Sigmoid colon (tissue), 7 donors: ENCODE results near the gene GLIS1. TPM values are rescaled to one million over a fixed set of nuclear protein-coding genes. Genes with fewer than 3 reads are reported as not detected.

Experiments used
- DNase-seq: peaks from one replicate; pipeline ENCODE4 v3.0.0-alpha.2; 2019
- H3K27ac ChIP-seq, 4 donors: fragments of 200-600 bp; sonication (generic); one replicate each; pipeline ENCODE4 v1.5.1; 2016 to 2019; ENCODE audit warnings: mild to moderate bottlenecking in 1 of 4
- H3K27me3 ChIP-seq, 3 donors: fragments of 200-600 bp; sonication (generic); one replicate each; pipeline ENCODE4 v1.5.1; 2019; ENCODE audit warnings: mild to moderate bottlenecking in 1 of 3
- H3K36me3 ChIP-seq, 4 donors: fragments of 200-600 bp; sonication (generic); one replicate each; pipeline ENCODE4 v1.5.1; 2016 to 2019
- H3K4me1 ChIP-seq, 4 donors: fragments of 200-600 bp; sonication (generic); one replicate each; pipeline ENCODE4 v1.5.1; 2017 to 2019
- H3K4me3 ChIP-seq, 4 donors: fragments of 200-600 bp; sonication (generic); one replicate each; pipeline ENCODE4 v1.5.1; 2017 to 2019; ENCODE audit warnings: mild to moderate bottlenecking in 2 of 4, moderate library complexity in 1 of 4
- H3K9me3 ChIP-seq, 4 donors: fragments of 200-600 bp in 3 of 4; sonication (generic) in 3 of 4; one replicate each; pipeline versions ENCODE4 v1.5.1 to v1.6.1; 2013 to 2019
- EP300 ChIP-seq, 4 donors: sonication (generic); formaldehyde crosslinking; IDR thresholded peaks; one replicate each; pipeline ENCODE4 v1.6.1; 2017; ENCODE audit warnings: antibody characterized with exemption in 4 of 4
- POLR2A ChIP-seq, 2 donors: fragments of 450-650 bp; IDR thresholded peaks; one replicate each; pipeline ENCODE4 v1.6.1; 2016; ENCODE audit warnings: antibody characterized with exemption in 2 of 2, mild to moderate bottlenecking in 2 of 2, moderate library complexity in 2 of 2
- POLR2AphosphoS5 ChIP-seq, 4 donors: sonication (generic); formaldehyde crosslinking; IDR thresholded peaks; one replicate each; pipeline ENCODE4 v1.6.1; 2017; ENCODE audit warnings: antibody characterized with exemption in 4 of 4
- WGBS, 2 donors: extraction: QIAGEN DNeasy Blood & Tissue Kit; methylation state at CpG; one replicate each; pipeline ENCODE4 v1.1.7; 2013; 5-methylcytosine and 5-hydroxymethylcytosine counted together
- intact Hi-C: fragments of 100-400 bp; cut with DNase I; formaldehyde crosslinking; loops from one replicate; pipeline ENCODE4 v1.15.1; 2023
- polyA plus RNA-seq, 3 donors: library from polyadenylated mRNA; stranded (reverse); fragments of 200-250 nt; gene quantifications; one replicate each; pipeline ENCODE4 v1.2.3, GENCODE V29; 2013
- total RNA-seq, 4 donors: library from RNA; depleted of rRNA; stranded (reverse); fragments of >200 nt; gene quantifications; one replicate each; pipeline ENCODE4 v1.1.0, GENCODE V29; 2016
- TF ChIP-seq, protein P1 (sequence below), 4 experiments: fragments of 450-650 bp in 3 of 4; fragments of 200-600 bp in 1 of 4; IDR thresholded peaks; one replicate each; pipeline ENCODE4 v1.5.1; 2016 to 2019; ENCODE audit warnings: antibody characterized with exemption in 4 of 4, mild to moderate bottlenecking in 3 of 4, moderate library complexity in 2 of 4
- donor health status: healthy with polysubstance abuse.
- donor health status: Bipolar disorder and iron deficiency.
- donor health status: healthy.

Gene GLIS1
- total RNA-seq (under 1 TPM in 2 of 4 donors, not detected in 2; 0.16 to 0.83 TPM), polyA plus RNA-seq (under 1 TPM in 1 of 3 donors, not detected in 2; 0.32 TPM)

DNA sequence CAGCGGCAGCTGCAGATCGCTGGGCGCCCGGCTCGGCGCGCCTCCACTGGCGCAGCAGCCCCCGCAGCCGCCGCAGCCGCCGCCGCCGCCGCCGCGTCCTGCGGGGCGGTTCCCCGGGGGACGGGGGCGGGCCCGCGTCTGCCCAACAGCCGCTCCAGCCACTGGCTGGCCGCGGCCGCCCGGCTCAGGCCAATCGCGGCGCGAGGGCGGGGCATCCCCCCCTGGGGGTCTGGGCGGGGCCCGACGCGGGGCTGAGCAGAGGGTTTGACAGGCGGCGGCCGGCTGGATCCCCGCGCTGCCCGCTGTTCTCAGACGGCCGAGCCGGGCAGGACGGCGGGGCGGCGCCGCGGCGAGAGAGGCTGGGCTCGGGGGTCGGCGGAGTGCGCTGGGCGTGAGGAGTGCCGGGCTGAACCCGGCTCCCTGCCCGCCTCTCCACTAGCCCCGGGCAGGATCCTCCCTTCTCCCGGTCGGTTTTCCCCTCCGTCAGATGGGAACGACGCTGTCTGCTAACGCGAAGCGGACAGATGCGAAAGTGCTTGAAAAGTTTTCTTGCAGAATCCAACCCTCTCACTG is at the start of gene GLIS1:
Gene GLIS1 (minus strand): TSS at position 56 of the 573 bp plus-strand sequence. CDS start 1,100 bp downstream, outside the sequence.
- peak; percentile 82 for DNase-seq
- TF ChIP-seq POLR2A (IDR thresholded peaks at IDR 0.05) (no peak), EP300 (IDR thresholded peaks at IDR 0.05) (no peak), POLR2AphosphoS5 (IDR thresholded peaks at IDR 0.05) (no peak)
- TF ChIP-seq, protein P1, sequence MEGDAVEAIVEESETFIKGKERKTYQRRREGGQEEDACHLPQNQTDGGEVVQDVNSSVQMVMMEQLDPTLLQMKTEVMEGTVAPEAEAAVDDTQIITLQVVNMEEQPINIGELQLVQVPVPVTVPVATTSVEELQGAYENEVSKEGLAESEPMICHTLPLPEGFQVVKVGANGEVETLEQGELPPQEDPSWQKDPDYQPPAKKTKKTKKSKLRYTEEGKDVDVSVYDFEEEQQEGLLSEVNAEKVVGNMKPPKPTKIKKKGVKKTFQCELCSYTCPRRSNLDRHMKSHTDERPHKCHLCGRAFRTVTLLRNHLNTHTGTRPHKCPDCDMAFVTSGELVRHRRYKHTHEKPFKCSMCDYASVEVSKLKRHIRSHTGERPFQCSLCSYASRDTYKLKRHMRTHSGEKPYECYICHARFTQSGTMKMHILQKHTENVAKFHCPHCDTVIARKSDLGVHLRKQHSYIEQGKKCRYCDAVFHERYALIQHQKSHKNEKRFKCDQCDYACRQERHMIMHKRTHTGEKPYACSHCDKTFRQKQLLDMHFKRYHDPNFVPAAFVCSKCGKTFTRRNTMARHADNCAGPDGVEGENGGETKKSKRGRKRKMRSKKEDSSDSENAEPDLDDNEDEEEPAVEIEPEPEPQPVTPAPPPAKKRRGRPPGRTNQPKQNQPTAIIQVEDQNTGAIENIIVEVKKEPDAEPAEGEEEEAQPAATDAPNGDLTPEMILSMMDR (IDR thresholded peaks at IDR 0.05), result no peak
- intact Hi-C loops, result no loop called here
- WGBS, 2 donors, result 1% methylated on average over 73 of the region's 73 CpGs
- Histone ChIP-seq H3K27me3 (peaks cover 9 to 72% (median 43%) of the 10 kb centered on the region in 3 donors), H3K27ac (peak within 1 kb of the TSS in 1 of 4 donors; percentile 36), H3K9me3 (no peaks in the 10 kb centered on the region), H3K4me3 (peak within 1 kb of the TSS; percentile 22 to 63 (median 52)), H3K4me1 (peaks cover 0 to 26% (median 23%) of the 10 kb centered on the region in 4 donors), H3K36me3 (no peaks in the 10 kb centered on the region)

DNA sequence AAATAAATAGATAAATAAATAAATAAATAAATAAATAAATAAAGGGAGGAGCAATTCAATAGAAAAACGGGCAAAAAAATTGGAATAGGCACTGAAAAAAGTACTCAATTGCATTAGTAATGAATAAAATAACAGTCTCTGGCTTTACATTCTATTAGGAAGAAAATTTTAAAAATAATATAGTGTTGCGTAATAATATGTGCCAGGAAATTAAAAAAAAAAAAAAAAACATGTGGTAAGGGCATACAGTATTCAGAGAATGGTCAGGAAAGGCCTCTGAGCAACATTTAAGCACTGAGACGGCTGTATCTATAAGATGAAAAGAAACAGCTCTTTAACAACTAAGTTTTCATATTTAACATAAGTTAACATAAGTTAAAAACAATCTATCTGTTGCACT is 48.7 kb upstream of the GLIS1 start:
- peaks cover 0 to 46% (median 2%) of the 10 kb centered on the region in 4 donors for H3K36me3 ChIP-seq
- H3K27ac ChIP-seq, result no peak overlapping the region
- no peaks in the 10 kb centered on the region for H3K4me1 ChIP-seq
- no peak overlapping the region for H3K4me3 ChIP-seq
- no peak for TF ChIP-seq POLR2AphosphoS5 (IDR thresholded peaks at IDR 0.05)
- TF ChIP-seq, protein P1 (IDR thresholded peaks at IDR 0.05), result no peak
- no peak for TF ChIP-seq POLR2A (IDR thresholded peaks at IDR 0.05)
- TF ChIP-seq EP300 (IDR thresholded peaks at IDR 0.05), result no peak
- no peaks in the 10 kb centered on the region for H3K27me3 ChIP-seq
- 93 to 94% methylated on average over 3 of the region's 3 CpGs for WGBS, 2 donors
- DNase-seq, result no peak
- intact Hi-C loops, result no loop called here
- H3K9me3 ChIP-seq, result no peaks in the 10 kb centered on the region

DNA sequence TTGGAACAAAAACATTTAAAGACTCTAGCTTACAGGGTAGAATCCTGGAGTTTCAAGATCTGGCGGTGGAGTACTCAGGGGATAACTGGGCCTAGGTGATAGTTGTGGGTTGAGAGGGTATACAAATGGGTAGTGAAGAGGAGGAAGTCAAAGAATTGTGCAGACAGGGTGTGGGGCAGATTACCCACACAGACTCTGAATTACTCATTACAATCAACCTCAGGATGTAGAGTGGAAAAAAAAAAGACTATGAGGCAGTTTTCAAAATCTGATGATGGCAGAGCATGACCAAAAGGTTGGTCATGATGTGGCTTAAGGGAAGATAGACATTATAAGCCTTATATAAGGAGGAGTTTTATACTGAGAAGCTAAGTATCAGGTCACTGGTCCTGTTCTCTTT is 44.1 kb upstream of the GLIS1 start:
- no peak for DNase-seq
- Histone ChIP-seq H3K4me3 (no peak overlapping the region), H3K36me3 (peaks cover 0 to 52% (median 2%) of the 10 kb centered on the region in 4 donors), H3K4me1 (no peaks in the 10 kb centered on the region), H3K27me3 (no peaks in the 10 kb centered on the region), H3K27ac (no peak overlapping the region), H3K9me3 (no peaks in the 10 kb centered on the region)
- whole genome bisulfite sequencing, 2 donors, result 86 to 99% methylated on average over 1 of the region's 1 CpG
- TF ChIP-seq POLR2A (IDR thresholded peaks at IDR 0.05) (no peak), EP300 (IDR thresholded peaks at IDR 0.05) (no peak), POLR2AphosphoS5 (IDR thresholded peaks at IDR 0.05) (no peak)
- TF ChIP-seq, protein P1 (IDR thresholded peaks at IDR 0.05), result no peak
- intact Hi-C loops, result no loop called here

DNA sequence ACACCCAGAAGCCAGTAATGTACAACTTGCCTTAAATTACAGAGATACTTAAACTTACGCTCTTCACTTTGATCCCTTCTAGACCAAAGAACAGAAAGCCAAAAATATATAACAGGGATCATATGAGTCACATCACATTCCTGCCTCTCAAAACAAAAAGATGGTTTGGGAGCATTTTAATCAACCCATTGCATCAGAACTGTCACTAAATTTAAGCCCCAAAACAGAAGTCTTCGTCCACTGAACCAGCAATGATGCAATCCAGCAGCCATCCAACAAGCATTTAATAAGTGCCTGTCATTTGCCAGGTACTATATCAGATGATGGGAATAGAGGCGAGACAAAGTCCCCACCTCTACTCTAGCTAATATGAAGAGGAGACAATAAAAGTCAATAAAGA is 42.7 kb upstream of the GLIS1 start:
- TF ChIP-seq POLR2AphosphoS5 (IDR thresholded peaks at IDR 0.05), result no peak
- TF ChIP-seq EP300 (IDR thresholded peaks at IDR 0.05), result no peak
- TF ChIP-seq POLR2A (IDR thresholded peaks at IDR 0.05), result no peak
- TF ChIP-seq, protein P1 (IDR thresholded peaks at IDR 0.05), result no peak
- 81 to 88% methylated on average over 3 of the region's 3 CpGs for WGBS, 2 donors
- no peak overlapping the region for H3K4me3 ChIP-seq
- peaks cover 0 to 53% (median 2%) of the 10 kb centered on the region in 4 donors for H3K36me3 ChIP-seq
- no peaks in the 10 kb centered on the region for H3K4me1 ChIP-seq
- H3K9me3 ChIP-seq, result no peaks in the 10 kb centered on the region
- DNase-seq, result no peak
- no peak overlapping the region for H3K27ac ChIP-seq
- intact Hi-C loops, result no loop called here
- no peaks in the 10 kb centered on the region for H3K27me3 ChIP-seq
